Islet of Langerhans (tissue), 1 donor: Measurements from ENCODE around the gene PHPT1.
"Not testable (repeated sequence)": the region's sequence is repeated elsewhere in the genome, so short reads cannot be mapped to it uniquely, and the experiment has no call there.

Source experiments
- FAIRE-seq: peaks from one replicate; lab custom pipeline; 2011; peaks lifted over from hg19 to GRCh38; lab: Jason Lieb, UNC

PHPT1 gene

GRCh38 chr9:136849038-136849959, at the start of gene PHPT1:
PHPT1 (plus strand) TSS chr9:136849409; CDS start chr9:136849431, 22 bp downstream.
- peak; percentile 98 for FAIRE-seq

GRCh38 chr9:136799854-136800657, 49.2 kb upstream of the PHPT1 start:
- no peak for FAIRE-seq

- FAIRE-seq, result no peak
Observed at GRCh38 chr9:136802321-136802720, 46.9 kb upstream of the PHPT1 start.

- not testable (repeated sequence) for FAIRE-seq
Observed at GRCh38 chr9:136803009-136803550, 46.1 kb upstream of the PHPT1 start.

- FAIRE-seq, result no peak
Observed at GRCh38 chr9:136803551-136804508, 45.4 kb upstream of the PHPT1 start.

GRCh38 chr9:136804509-136805206, 44.6 kb upstream of the PHPT1 start:
- no peak for FAIRE-seq

GRCh38 chr9:136805207-136805740, 43.9 kb upstream of the PHPT1 start:
- FAIRE-seq, result no peak

GRCh38 chr9:136806067-136806466, 43.1 kb upstream of the PHPT1 start:
- FAIRE-seq, result no peak

- FAIRE-seq, result no peak
Observed at GRCh38 chr9:136806631-136807201, 42.5 kb upstream of the PHPT1 start.

GRCh38 chr9:136807281-136808074, 41.7 kb upstream of the PHPT1 start, which contains the start of gene RABL6:
RABL6 (plus strand) TSS chr9:136807948; CDS start chr9:136808197, 249 bp downstream.
- no peak for FAIRE-seq

- no peak for FAIRE-seq
Observed at GRCh38 chr9:136808075-136808805, 41.0 kb upstream of the PHPT1 start.

- FAIRE-seq, result no peak
Observed at GRCh38 chr9:136808806-136809158, 40.4 kb upstream of the PHPT1 start.

- FAIRE-seq, result no peak
Observed at GRCh38 chr9:136814725-136815421, 34.3 kb upstream of the PHPT1 start.

GRCh38 chr9:136815422-136815782, 33.8 kb upstream of the PHPT1 start:
- FAIRE-seq, result no peak

GRCh38 chr9:136820971-136821825, 28.0 kb upstream of the PHPT1 start:
- no peak for FAIRE-seq

- no peak for FAIRE-seq
Observed at GRCh38 chr9:136821826-136822544, 27.2 kb upstream of the PHPT1 start.
